HEK293T (cell line): Measurements from ENCODE around the gene ZNF474.

Experiments
- CTCF ChIA-PET: fragments of 350-600 bp; formaldehyde crosslinking; extraction: SDS; loops from one replicate; lab custom pipeline; 2021; ENCODE audit warnings: antibody characterized with exemption, inconsistent platforms; lab: Yijun Ruan, JAX
- POLR2A ChIA-PET: fragments of 350-600 bp; formaldehyde crosslinking; extraction: SDS; loops from one replicate; lab custom pipeline; 2020; ENCODE audit warnings: antibody characterized with exemption, inconsistent platforms; lab: Yijun Ruan, JAX
- DNase-seq: peaks from one replicate; pipeline ENCODE4 v3.0.0; 2012; ENCODE audit warnings: mixed read lengths; ENCODE audit errors: extremely low spot score
- ARNT ChIP-seq: fragments of 450-650 bp; IDR thresholded peaks from 2 replicates; pipeline ENCODE4 v1.6.1; 2017; ENCODE audit warnings: mild to moderate bottlenecking
- BHLHE40 ChIP-seq: fragments of 450-650 bp; IDR thresholded peaks from 2 replicates; pipeline ENCODE4 v1.6.1; 2016; ENCODE audit warnings: mild to moderate bottlenecking, moderate library complexity, borderline replicate concordance
- CTBP1 ChIP-seq: fragments of 450-650 bp; IDR thresholded peaks from 2 replicates; pipeline ENCODE4 v1.6.1; 2016; ENCODE audit warnings: borderline replicate concordance
- ELF4 ChIP-seq: fragments of 450-650 bp; IDR thresholded peaks from 2 replicates; pipeline ENCODE4 v1.6.1; 2017; ENCODE audit warnings: antibody characterized with exemption
- FOXA1 ChIP-seq: fragments of 450-650 bp; IDR thresholded peaks from 2 replicates; pipeline ENCODE4 v1.6.1; 2016; ENCODE audit warnings: mild to moderate bottlenecking
- FOXK2 ChIP-seq: fragments of 450-650 bp; IDR thresholded peaks from 2 replicates; pipeline ENCODE4 v1.6.1; 2016; ENCODE audit warnings: mild to moderate bottlenecking
- FOXM1 ChIP-seq: fragments of 450-650 bp; IDR thresholded peaks from 2 replicates; pipeline ENCODE4 v1.6.1; 2017; ENCODE audit warnings: mild to moderate bottlenecking, borderline replicate concordance
- HDGF ChIP-seq: fragments of 450-650 bp; IDR thresholded peaks from 2 replicates; pipeline ENCODE4 v1.6.1; 2017; ENCODE audit warnings: antibody characterized with exemption, borderline replicate concordance
- L3MBTL2 ChIP-seq: fragments of 450-650 bp; conservative IDR thresholded peaks from 2 replicates; pipeline ENCODE4 v1.6.1; 2016; ENCODE audit warnings: mild to moderate bottlenecking
- LEF1 ChIP-seq: fragments of 450-650 bp; IDR thresholded peaks from 2 replicates; pipeline ENCODE4 v1.6.1; 2017; ENCODE audit warnings: mild to moderate bottlenecking, borderline replicate concordance
- NFRKB ChIP-seq: fragments of 450-650 bp; IDR thresholded peaks from 2 replicates; pipeline ENCODE4 v1.6.1; 2016; ENCODE audit warnings: mild to moderate bottlenecking, moderate library complexity
- PKNOX1 ChIP-seq: fragments of 450-650 bp; IDR thresholded peaks from 2 replicates; pipeline ENCODE4 v1.6.1; 2016
- SP1 ChIP-seq: fragments of 450-650 bp; IDR thresholded peaks from 2 replicates; pipeline ENCODE4 v1.6.1; 2017
- SUZ12 ChIP-seq: fragments of 450-650 bp; IDR thresholded peaks from 2 replicates; pipeline ENCODE4 v1.6.1; 2016; ENCODE audit warnings: mild to moderate bottlenecking
- TARDBP ChIP-seq: fragments of 450-650 bp; IDR thresholded peaks from 2 replicates; pipeline ENCODE4 v1.6.1; 2016
- ZNF384 ChIP-seq: fragments of 450-650 bp; IDR thresholded peaks from 2 replicates; pipeline ENCODE4 v1.6.1; 2016

ZNF474 gene

GRCh38 chr5:122153230-122153629, 23.9 kb downstream of the ZNF474 start:
- CTCF ChIA-PET, result no interaction called here
- no peak for TF ChIP-seq SP1
- TF ChIP-seq LEF1, result no peak
- no peak for TF ChIP-seq BHLHE40
- no peak for TF ChIP-seq FOXM1
- TF ChIP-seq NFRKB, result no peak
- TF ChIP-seq L3MBTL2, result no peak
- TF ChIP-seq FOXK2, result no peak
- TF ChIP-seq PKNOX1, result no peak
- TF ChIP-seq SUZ12, result no peak
- TF ChIP-seq HDGF, result no peak
- TF ChIP-seq ZNF384, result no peak
- no peak for TF ChIP-seq FOXA1
- no peak for TF ChIP-seq ARNT
- no peak for TF ChIP-seq ELF4
- DNase-seq, result no peak
- POLR2A ChIA-PET, result no interaction called here

- ChIA-PET CTCF (no interaction called here), POLR2A (no interaction called here)
- no peak for DNase-seq
- TF ChIP-seq FOXA1 (no peak), PKNOX1 (no peak), TARDBP (no peak), FOXK2 (no peak), BHLHE40 (no peak), ARNT (no peak)
Measured at GRCh38 chr5:122153774-122154173, 24.4 kb downstream of the ZNF474 start.

- ChIA-PET CTCF (interaction anchor here (0.7 to 1.7 kb wide), 2 partner anchors 10 to 78 kb away, joined by 4 read pairs; no protein-coding TSS in a partner anchor), POLR2A (no interaction called here)
- no peak for TF ChIP-seq BHLHE40
- TF ChIP-seq FOXK2, result no peak
- TF ChIP-seq FOXA1, result no peak
- no peak for TF ChIP-seq LEF1
- TF ChIP-seq ZNF384, result no peak
- TF ChIP-seq SP1, result no peak
- no peak for DNase-seq
Measured at GRCh38 chr5:122154491-122154890, 25.1 kb downstream of the ZNF474 start.

- ChIA-PET CTCF (interaction anchor here (0.7 to 1.7 kb wide), 2 partner anchors 10 to 79 kb away, joined by 4 read pairs; no protein-coding TSS in a partner anchor), POLR2A (no interaction called here)
- no peak for TF ChIP-seq SUZ12
- DNase-seq, result no peak
Measured at GRCh38 chr5:122154910-122155309, 25.6 kb downstream of the ZNF474 start.

- ChIA-PET CTCF (interaction anchor here (1.3 to 2.0 kb wide), 3 partner anchors 9 to 54 kb away, joined by 4 to 7 read pairs (median 5); no protein-coding TSS in a partner anchor), POLR2A (no interaction called here)
- TF ChIP-seq PKNOX1 (no peak), SP1 (no peak), HDGF (no peak), LEF1 (no peak), ELF4 (no peak), CTBP1 (no peak), FOXK2 (no peak), ZNF384 (no peak), BHLHE40 (no peak), L3MBTL2 (no peak), NFRKB (no peak)
- DNase-seq, result no peak
Measured at GRCh38 chr5:122155546-122155945, 26.2 kb downstream of the ZNF474 start.

GRCh38 chr5:122156724-122157325, 27.5 kb downstream of the ZNF474 start:
- CTCF ChIA-PET, result interaction anchor here (0.5 to 2.0 kb wide), 7 partner anchors 14 to 317 kb away, joined by 3 to 7 read pairs (median 5); no protein-coding TSS in a partner anchor
- peak; percentile 26 for DNase-seq
- POLR2A ChIA-PET, result no interaction called here
- TF ChIP-seq ARNT (no peak), ELF4 (no peak), FOXA1 (no peak), SP1 (no peak), HDGF (no peak), FOXM1 (no peak), LEF1 (no peak), ZNF384 (no peak), CTBP1 (no peak), SUZ12 (no peak), L3MBTL2 (no peak), NFRKB (no peak)

GRCh38 chr5:122162100-122162638, 32.8 kb downstream of the ZNF474 start:
- CTCF ChIA-PET, result no interaction called here
- no peak for DNase-seq
- no peak for TF ChIP-seq LEF1
- no peak for TF ChIP-seq ARNT
- no peak for TF ChIP-seq NFRKB
- TF ChIP-seq FOXA1, result no peak
- no peak for TF ChIP-seq FOXK2
- no peak for TF ChIP-seq ELF4
- TF ChIP-seq HDGF, result no peak
- TF ChIP-seq BHLHE40, result no peak
- no peak for TF ChIP-seq SUZ12
- no peak for TF ChIP-seq L3MBTL2
- no peak for TF ChIP-seq PKNOX1
- TF ChIP-seq FOXM1, result no peak
- TF ChIP-seq TARDBP, result no peak
- no peak for TF ChIP-seq SP1
- no peak for TF ChIP-seq CTBP1
- POLR2A ChIA-PET, result no interaction called here
